ENCODE measurements around the gene PRSS38.

The PRSS38 gene

GRCh38 chr1:227815468-227816409, at the start of gene PRSS38:
PRSS38 (plus strand) TSS chr1:227815675; CDS start chr1:227815717, 42 bp downstream.
- DNase-seq, result no peak

GRCh38 chr1:227766015-227766634, 49.4 kb upstream of the PRSS38 start:
- DNase-seq, result peak; percentile 77 to 82

GRCh38 chr1:227766653-227767277, 48.7 kb upstream of the PRSS38 start:
- DNase-seq, result no peak

GRCh38 chr1:227767401-227768124, 47.9 kb upstream of the PRSS38 start:
- DNase-seq, result no peak

GRCh38 chr1:227768125-227768439, 47.4 kb upstream of the PRSS38 start:
- no peak for DNase-seq

GRCh38 chr1:227768640-227769039, 46.8 kb upstream of the PRSS38 start:
- no peak for DNase-seq

GRCh38 chr1:227769047-227769935, 46.2 kb upstream of the PRSS38 start:
- DNase-seq, result no peak

GRCh38 chr1:227769936-227770494, 45.5 kb upstream of the PRSS38 start:
- DNase-seq, result no peak

- DNase-seq, result no peak
These were observed 44.7 kb upstream of the PRSS38 start for GRCh38 chr1:227770812-227771211.

- no peak for DNase-seq
These were observed 44.1 kb upstream of the PRSS38 start for GRCh38 chr1:227771326-227771725.

GRCh38 chr1:227771771-227772170, 43.7 kb upstream of the PRSS38 start:
- DNase-seq, result no peak

- DNase-seq, result no peak
These were observed 41.9 kb upstream of the PRSS38 start for GRCh38 chr1:227773558-227773957.

GRCh38 chr1:227774051-227774731, 41.3 kb upstream of the PRSS38 start:
- peak; percentile 39 to 44 for DNase-seq

GRCh38 chr1:227774821-227775661, 40.4 kb upstream of the PRSS38 start:
- DNase-seq, result no peak

GRCh38 chr1:227775841-227776240, 39.6 kb upstream of the PRSS38 start:
- DNase-seq, result no peak

GRCh38 chr1:227776331-227776771, 39.1 kb upstream of the PRSS38 start:
- no peak for DNase-seq

- DNase-seq, result no peak
These were observed 38.3 kb upstream of the PRSS38 start for GRCh38 chr1:227777156-227777555.

- no peak for DNase-seq
These were observed 37.8 kb upstream of the PRSS38 start for GRCh38 chr1:227777646-227778045.

- peak in 1 of 2 donors; percentile 6 for DNase-seq
These were observed 37.0 kb upstream of the PRSS38 start for GRCh38 chr1:227778401-227778947.

- no peak for DNase-seq
These were observed 36.4 kb upstream of the PRSS38 start for GRCh38 chr1:227779021-227779441.
